ENCODE results near the gene TAF9. TPM values are rescaled to one million over a fixed set of nuclear protein-coding genes. Genes with fewer than 3 reads are reported as not detected.

TAF9 gene, protein sequence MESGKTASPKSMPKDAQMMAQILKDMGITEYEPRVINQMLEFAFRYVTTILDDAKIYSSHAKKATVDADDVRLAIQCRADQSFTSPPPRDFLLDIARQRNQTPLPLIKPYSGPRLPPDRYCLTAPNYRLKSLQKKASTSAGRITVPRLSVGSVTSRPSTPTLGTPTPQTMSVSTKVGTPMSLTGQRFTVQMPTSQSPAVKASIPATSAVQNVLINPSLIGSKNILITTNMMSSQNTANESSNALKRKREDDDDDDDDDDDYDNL
- polyA plus RNA-seq (2013, experiment 1 of 2) = 99.0 TPM
- polyA plus RNA-seq (2013, experiment 2 of 2) = 105 TPM

DNA sequence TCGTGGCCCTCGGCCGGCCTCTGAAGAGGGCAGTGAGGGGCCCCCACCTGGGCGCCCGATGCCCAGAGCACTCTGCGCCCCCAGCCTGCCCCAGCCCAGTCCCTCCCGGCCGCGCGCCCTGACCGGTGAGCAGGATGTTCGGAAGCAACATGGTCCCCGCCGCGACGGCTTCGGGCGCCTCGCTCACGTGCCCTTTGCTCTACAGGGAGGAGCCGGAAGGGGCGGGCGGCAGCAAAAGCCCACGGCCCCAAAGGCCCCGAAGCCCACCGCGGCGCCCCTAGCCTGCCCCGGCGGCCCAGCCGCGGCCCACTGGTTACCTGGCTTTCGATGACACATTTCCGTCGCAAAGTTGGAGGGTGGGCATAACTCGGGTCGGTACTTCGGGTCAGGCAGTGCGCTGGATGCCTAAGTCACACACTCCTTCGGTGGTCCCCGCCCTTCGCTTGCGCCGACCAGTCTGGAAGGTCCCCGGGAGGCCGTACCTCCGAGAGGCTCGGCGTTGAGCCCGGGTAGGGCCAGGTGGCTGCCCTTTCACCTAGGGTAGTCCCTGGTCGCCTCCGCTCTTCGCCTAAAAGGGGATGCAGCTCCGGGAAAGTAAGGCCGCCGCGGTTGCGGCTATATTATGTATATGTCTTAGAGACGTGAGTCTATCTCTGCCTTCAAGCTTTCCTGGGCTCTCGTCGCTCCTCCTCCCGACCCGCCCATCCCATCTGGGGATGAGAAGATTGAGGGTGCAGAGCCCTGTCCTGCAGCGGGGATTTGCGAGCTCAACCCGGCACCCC is at the start of gene TAF9, which contains the start of the genes AK6 and RAD17:
Gene TAF9, minus strand, starts transcription at position 181 of the 782 bp plus-strand sequence. CDS start 3,783 bp downstream, outside the sequence.
Gene AK6, minus strand, starts transcription at position 181 of the 782 bp plus-strand sequence. Its CDS starts 30 bp downstream, at position 151.
Gene RAD17, plus strand, starts transcription at position 479 of the 782 bp plus-strand sequence. CDS start 2,391 bp downstream, outside the sequence.
- Histone ChIP-seq H3K9ac (ENCODE audit: low read depth, low read length) (peak within 1 kb of the TSS; percentile 98), H3K27ac (ENCODE audit: low read depth, low read length) (peak within 1 kb of the TSS; percentile 94), H3K9me3 (ENCODE audit: insufficient read depth, low read depth, low read length) (no peaks in the 10 kb centered on the region), H3K4me3 (ENCODE audit: low read length) (peak within 1 kb of the TSS; percentile 74), H3K4me1 (ENCODE audit: insufficient read depth, low read length) (peaks cover 14% of the 10 kb centered on the region; the same call in 1 of the 2 replicates), H3K27me3 (ENCODE audit: insufficient read depth, low read length) (no peaks in the 10 kb centered on the region), H3K36me3 (ENCODE audit: insufficient read depth, low read length) (peaks cover 39% of the 10 kb centered on the region)
- WGBS = under 1% methylated on average over 64 of the region's 66 CpGs

DNA sequence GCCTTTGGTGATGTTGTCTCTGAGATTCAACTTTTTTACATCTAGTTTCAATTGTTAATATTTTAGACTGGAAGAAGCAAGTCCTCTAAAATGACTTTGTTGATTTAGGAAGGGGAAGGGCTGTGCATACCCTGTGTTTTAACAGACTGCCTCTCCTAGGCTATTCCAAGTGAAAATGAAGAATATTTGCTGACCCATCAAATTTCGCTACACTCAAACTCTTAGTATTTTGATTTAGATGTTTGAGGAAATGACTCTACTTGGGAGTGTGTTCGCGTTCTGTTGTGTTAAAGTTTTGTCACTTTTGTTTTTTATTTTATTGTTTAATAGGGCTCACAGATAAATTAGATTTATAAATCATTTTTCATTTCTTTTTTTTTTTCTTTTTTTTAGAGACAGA is 49.2 kb upstream of the TAF9 start:
- Histone ChIP-seq H3K9me3 (ENCODE audit: insufficient read depth, low read depth, low read length) (0 out of 2 replicates have a peak, but pooled peaks cover 3% of the 10 kb centered on the region), H3K27ac (ENCODE audit: low read depth, low read length) (no peak overlapping the region), H3K4me3 (ENCODE audit: low read length) (no peak overlapping the region), H3K27me3 (ENCODE audit: insufficient read depth, low read length) (peaks cover 9% of the 10 kb centered on the region; the same call in 1 of the 2 replicates), H3K4me1 (ENCODE audit: insufficient read depth, low read length) (peaks cover 15% of the 10 kb centered on the region), H3K9ac (ENCODE audit: low read depth, low read length) (no peak overlapping the region), H3K36me3 (ENCODE audit: insufficient read depth, low read length) (peaks cover 28% of the 10 kb centered on the region)
- WGBS = no CpG with 5 or more reads among the region's 3 CpGs

DNA sequence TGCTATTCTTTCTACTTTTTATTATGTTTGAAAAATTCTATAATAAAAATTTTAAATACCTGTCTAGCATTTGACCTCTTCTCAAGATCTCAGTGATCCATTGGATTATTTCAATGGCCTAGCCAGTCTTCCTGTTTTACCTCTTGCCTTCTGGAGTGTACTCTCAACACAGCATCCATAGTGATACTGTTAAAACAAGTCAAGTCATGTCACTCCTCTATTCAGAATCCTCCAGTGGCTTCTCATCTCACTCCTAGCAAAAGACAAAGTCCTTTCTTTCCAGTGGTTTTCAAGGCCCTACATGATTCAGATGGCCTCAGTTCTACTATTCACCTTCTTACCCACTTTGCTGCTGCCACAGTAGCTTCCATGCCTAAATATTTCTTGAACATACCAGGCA is 47.4 kb upstream of the TAF9 start:
- H3K27ac ChIP-seq (ENCODE audit: low read depth, low read length) = no peak overlapping the region
- H3K27me3 ChIP-seq (ENCODE audit: insufficient read depth, low read length) = peaks cover 9% of the 10 kb centered on the region; the same call in 1 of the 2 replicates
- peaks cover 37% of the 10 kb centered on the region for H3K36me3 ChIP-seq (ENCODE audit: insufficient read depth, low read length)
- 0 out of 2 replicates have a peak, but pooled peaks cover 3% of the 10 kb centered on the region for H3K9me3 ChIP-seq (ENCODE audit: insufficient read depth, low read depth, low read length)
- H3K4me3 ChIP-seq (ENCODE audit: low read length) = peak overlapping the region; percentile 91
- peaks cover 15% of the 10 kb centered on the region for H3K4me1 ChIP-seq (ENCODE audit: insufficient read depth, low read length)
- no peak overlapping the region for H3K9ac ChIP-seq (ENCODE audit: low read depth, low read length)

DNA sequence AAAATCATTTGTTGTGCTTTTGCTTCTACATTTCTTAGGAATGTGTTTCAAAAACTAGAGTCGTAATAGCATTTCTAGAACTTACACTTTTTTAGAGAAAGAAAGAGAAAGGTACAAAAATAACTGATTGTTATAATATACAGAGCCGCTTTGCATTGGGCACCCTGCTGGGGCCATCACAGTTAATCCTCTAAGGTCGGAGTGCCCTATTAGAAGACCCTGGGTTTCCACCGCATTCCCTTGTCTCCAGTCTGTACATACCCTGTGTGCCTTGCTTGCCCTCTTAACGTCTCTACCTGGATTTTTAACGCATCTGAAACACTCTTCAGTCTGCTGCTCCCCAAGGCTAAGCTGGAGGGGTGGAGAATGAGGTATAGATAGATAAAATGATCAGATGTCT is 46.9 kb upstream of the TAF9 start:
- peak overlapping the region; percentile 92 for H3K9ac ChIP-seq (ENCODE audit: low read depth, low read length)
- peaks cover 42% of the 10 kb centered on the region for H3K36me3 ChIP-seq (ENCODE audit: insufficient read depth, low read length)
- H3K27ac ChIP-seq (ENCODE audit: low read depth, low read length) = no peak overlapping the region
- 0 out of 2 replicates have a peak, but pooled peaks cover 1% of the 10 kb centered on the region for H3K9me3 ChIP-seq (ENCODE audit: insufficient read depth, low read depth, low read length)
- peaks cover 9% of the 10 kb centered on the region; the same call in 1 of the 2 replicates for H3K27me3 ChIP-seq (ENCODE audit: insufficient read depth, low read length)
- 29% methylated on average over 6 of the region's 6 CpGs for WGBS
- H3K4me1 ChIP-seq (ENCODE audit: insufficient read depth, low read length) = peaks cover 15% of the 10 kb centered on the region
- H3K4me3 ChIP-seq (ENCODE audit: low read length) = peak overlapping the region; percentile 91

DNA sequence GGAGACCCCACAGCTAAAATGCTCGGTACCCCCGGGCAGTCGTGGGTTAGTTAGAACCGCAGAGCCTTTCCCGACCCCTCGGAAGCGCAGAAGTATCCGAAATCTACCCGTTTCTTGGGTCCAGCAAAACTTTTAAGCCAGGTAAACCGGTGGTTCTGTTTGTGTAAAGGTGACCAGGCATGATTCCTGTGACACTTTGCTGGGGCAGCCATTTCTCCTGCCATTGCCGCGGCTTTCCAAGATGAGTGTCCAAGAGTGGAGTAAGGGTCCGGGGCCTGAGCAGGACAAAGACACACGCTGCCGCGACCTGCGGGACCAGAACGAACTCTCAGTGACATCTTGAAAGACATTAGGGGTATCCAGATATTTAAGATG is 46.3 kb upstream of the TAF9 start:
- H3K27ac ChIP-seq (ENCODE audit: low read depth, low read length) = peak overlapping the region; percentile 90

DNA sequence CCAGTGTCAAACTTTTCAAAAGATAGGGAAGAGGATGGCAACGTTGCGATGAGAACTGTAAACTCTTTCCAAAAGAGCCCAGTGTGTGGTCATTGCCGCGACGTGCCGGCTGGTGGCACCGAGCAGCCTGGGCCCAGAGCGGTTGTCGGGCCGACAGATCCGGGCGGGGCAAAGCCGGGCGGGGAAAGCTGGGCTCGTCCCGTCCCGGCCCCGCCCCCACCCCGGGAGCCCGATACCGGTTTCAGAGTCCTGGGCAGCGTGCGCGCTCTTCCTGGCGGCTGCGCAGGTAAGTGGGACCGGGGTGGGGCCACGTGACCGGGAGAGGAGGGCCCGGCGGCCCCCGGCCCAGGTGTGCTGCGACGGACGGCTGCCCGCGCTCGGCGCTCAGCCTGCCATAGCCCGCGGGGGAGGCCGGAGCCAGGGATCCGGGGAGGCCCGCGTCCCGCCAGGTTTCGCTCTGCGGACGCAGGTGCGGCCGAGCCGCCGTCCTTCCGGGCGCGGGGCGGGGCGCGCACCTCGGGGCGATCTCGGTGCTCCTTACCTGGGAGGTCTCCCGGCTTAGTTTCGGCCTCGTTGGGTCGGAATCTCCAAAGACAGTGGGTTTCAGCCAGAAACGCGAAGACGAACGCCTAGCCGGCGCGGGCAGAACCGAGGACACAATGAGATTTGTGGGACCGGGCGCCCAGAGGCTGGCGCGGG is 45.7 kb upstream of the TAF9 start, which contains the start of gene MARVELD2:
Gene MARVELD2, plus strand, starts transcription at position 232 of the 699 bp plus-strand sequence. CDS start 4,270 bp downstream, outside the sequence.
- peaks cover 9% of the 10 kb centered on the region; the same call in 1 of the 2 replicates for H3K27me3 ChIP-seq (ENCODE audit: insufficient read depth, low read length)
- peak within 1 kb of the TSS; percentile 92 for H3K9ac ChIP-seq (ENCODE audit: low read depth, low read length)
- H3K4me3 ChIP-seq (ENCODE audit: low read length) = peak within 1 kb of the TSS; percentile 91
- WGBS = under 1% methylated on average over 78 of the region's 78 CpGs
- H3K27ac ChIP-seq (ENCODE audit: low read depth, low read length) = peak within 1 kb of the TSS; percentile 90
- H3K4me1 ChIP-seq (ENCODE audit: insufficient read depth, low read length) = peaks cover 15% of the 10 kb centered on the region
- no peaks in the 10 kb centered on the region for H3K9me3 ChIP-seq (ENCODE audit: insufficient read depth, low read depth, low read length)
- H3K36me3 ChIP-seq (ENCODE audit: insufficient read depth, low read length) = peaks cover 39% of the 10 kb centered on the region

More for the DNA sequence above, 46.3 kb upstream of the TAF9 start:
- H3K4me1 ChIP-seq (ENCODE audit: insufficient read depth, low read length) = peaks cover 15% of the 10 kb centered on the region
- H3K36me3 ChIP-seq (ENCODE audit: insufficient read depth, low read length) = peaks cover 39% of the 10 kb centered on the region
- H3K4me3 ChIP-seq (ENCODE audit: low read length) = peak overlapping the region; percentile 91
- H3K9ac ChIP-seq (ENCODE audit: low read depth, low read length) = peak overlapping the region; percentile 92
- no peaks in the 10 kb centered on the region for H3K9me3 ChIP-seq (ENCODE audit: insufficient read depth, low read depth, low read length)
- peaks cover 9% of the 10 kb centered on the region; the same call in 1 of the 2 replicates for H3K27me3 ChIP-seq (ENCODE audit: insufficient read depth, low read length)
- WGBS = under 1% methylated on average over 18 of the region's 18 CpGs

DNA sequence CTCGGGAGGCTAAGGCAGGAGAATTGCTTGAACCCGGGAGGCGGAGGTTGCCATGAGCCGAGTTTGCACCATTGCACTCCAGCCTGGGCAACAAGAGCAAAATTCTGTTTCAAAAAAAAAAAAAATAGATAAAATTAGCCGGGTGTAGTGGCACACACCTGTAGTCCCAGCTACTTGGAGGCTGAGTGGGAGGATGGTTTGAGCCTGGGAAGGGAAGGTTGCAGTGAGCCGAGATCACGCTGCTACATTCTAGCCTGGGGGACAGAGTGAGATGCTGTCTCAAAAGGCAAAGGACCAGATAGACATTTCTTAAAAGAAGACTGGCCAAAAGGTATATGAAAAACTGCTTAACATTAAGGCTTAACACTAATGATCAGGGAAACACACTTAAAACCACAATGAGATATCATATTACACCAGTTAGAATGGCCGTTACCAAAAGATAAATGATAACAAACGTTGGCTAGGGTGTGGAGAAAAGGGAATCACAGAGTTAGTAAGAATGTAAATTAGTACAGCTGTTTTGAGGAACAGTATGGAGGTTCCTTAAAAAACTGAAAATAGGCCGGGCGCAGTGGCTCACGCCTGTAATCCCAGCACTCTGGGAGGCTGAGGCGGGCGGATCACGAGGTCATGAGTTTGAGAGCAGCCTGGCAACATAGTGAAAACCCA is 35.5 kb upstream of the TAF9 start:
- H3K9me3 ChIP-seq (ENCODE audit: insufficient read depth, low read depth, low read length) = no peaks in the 10 kb centered on the region
- no peaks in the 10 kb centered on the region for H3K4me1 ChIP-seq (ENCODE audit: insufficient read depth, low read length)
- no peaks in the 10 kb centered on the region for H3K27me3 ChIP-seq (ENCODE audit: insufficient read depth, low read length)
- no peak overlapping the region for H3K4me3 ChIP-seq (ENCODE audit: low read length)
- no peak overlapping the region for H3K27ac ChIP-seq (ENCODE audit: low read depth, low read length)
- H3K9ac ChIP-seq (ENCODE audit: low read depth, low read length) = no peak overlapping the region
- H3K36me3 ChIP-seq (ENCODE audit: insufficient read depth, low read length) = peaks cover 60% of the 10 kb centered on the region
- 94% methylated on average over 15 of the region's 15 CpGs for WGBS

DNA sequence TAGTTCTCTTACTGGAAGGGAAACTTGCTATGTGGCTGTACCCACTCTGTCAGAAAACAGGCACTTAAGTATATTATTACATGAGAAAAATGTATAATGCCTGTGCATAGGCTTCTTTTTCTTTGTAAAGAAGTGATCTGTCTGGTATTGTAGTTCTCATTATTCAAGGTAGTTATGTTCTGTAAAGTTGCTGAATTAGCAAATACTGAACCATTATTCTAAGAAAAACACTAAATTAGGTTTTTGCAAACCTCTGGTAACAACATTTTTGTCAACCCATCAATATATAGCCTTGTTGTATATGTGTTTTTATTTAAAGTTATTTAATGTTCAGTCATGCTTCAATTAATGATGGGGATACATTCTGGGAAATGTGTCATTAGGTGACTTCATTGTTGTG is 9.1 kb upstream of the TAF9 start:
- Histone ChIP-seq H3K36me3 (ENCODE audit: insufficient read depth, low read length) (peaks cover 90% of the 10 kb centered on the region), H3K9ac (ENCODE audit: low read depth, low read length) (no peak overlapping the region), H3K9me3 (ENCODE audit: insufficient read depth, low read depth, low read length) (no peaks in the 10 kb centered on the region), H3K27ac (ENCODE audit: low read depth, low read length) (no peak overlapping the region), H3K4me1 (ENCODE audit: insufficient read depth, low read length) (no peaks in the 10 kb centered on the region), H3K27me3 (ENCODE audit: insufficient read depth, low read length) (no peaks in the 10 kb centered on the region), H3K4me3 (ENCODE audit: low read length) (no peak overlapping the region)

DNA sequence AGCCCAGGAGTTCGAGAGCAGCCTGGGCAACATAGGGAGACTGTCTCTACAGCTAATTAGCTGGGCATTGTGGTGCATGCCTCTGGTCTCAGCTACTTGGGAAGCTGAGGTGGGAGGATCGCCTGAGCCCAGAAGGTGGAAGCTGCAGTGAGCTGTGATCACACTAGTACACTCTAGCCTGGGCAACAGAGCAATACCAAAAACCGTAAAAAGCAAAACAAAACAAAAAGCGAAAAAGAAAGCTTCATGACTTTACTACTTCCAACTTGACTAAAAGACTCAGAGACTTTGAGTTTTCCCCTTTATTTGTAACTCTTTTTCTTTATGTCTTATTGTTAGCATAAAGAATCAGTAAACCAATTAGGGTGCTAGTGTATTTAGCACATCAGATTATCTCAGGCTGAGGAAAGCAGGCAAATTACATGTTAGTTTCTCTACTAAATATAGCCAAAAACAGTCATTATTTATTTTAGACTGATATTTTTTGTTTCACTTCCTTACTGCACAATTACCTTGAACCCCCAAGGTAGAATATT is 5.7 kb upstream of the TAF9 start:
- Histone ChIP-seq H3K36me3 (ENCODE audit: insufficient read depth, low read length) (peaks cover 64% of the 10 kb centered on the region), H3K27ac (ENCODE audit: low read depth, low read length) (no peak overlapping the region), H3K4me3 (ENCODE audit: low read length) (no peak overlapping the region)

DNA sequence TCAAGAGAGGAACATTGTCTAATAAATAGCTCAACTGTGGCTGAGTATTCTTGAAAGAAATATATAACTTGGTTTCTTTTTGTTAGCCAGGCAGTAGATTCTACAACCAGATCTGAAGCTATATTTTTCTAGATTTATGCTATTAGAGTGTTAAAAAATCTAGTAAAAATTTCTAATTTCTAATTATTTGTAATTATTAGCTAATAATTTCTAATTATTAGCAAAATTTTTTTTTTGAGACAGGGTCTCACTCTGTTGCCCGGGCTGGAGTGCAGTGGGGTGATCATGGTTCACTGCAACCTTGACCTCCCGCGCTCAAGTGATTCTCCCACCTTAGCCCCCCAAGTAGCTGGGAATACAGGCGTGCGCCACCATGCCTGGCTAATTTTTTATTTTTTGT is 3.1 kb upstream of the TAF9 start:
- no peak overlapping the region for H3K4me3 ChIP-seq (ENCODE audit: low read length)
- H3K9me3 ChIP-seq (ENCODE audit: insufficient read depth, low read depth, low read length) = no peaks in the 10 kb centered on the region
- 99% methylated on average over 5 of the region's 5 CpGs for WGBS
- peaks cover 40% of the 10 kb centered on the region for H3K36me3 ChIP-seq (ENCODE audit: insufficient read depth, low read length)
- H3K4me1 ChIP-seq (ENCODE audit: insufficient read depth, low read length) = peaks cover 14% of the 10 kb centered on the region; the same call in 1 of the 2 replicates
- no peak overlapping the region for H3K27ac ChIP-seq (ENCODE audit: low read depth, low read length)
- H3K9ac ChIP-seq (ENCODE audit: low read depth, low read length) = no peak overlapping the region
- H3K27me3 ChIP-seq (ENCODE audit: insufficient read depth, low read length) = no peaks in the 10 kb centered on the region

More for the DNA sequence above, 5.7 kb upstream of the TAF9 start:
- Histone ChIP-seq H3K27me3 (ENCODE audit: insufficient read depth, low read length) (no peaks in the 10 kb centered on the region), H3K9me3 (ENCODE audit: insufficient read depth, low read depth, low read length) (no peaks in the 10 kb centered on the region), H3K9ac (ENCODE audit: low read depth, low read length) (no peak overlapping the region), H3K4me1 (ENCODE audit: insufficient read depth, low read length) (peaks cover 7% of the 10 kb centered on the region; the same call in 1 of the 2 replicates)
- WGBS = 97% methylated on average over 4 of the region's 4 CpGs

Data from HUES64 (cell line).